Measurements from ENCODE around the gene LURAP1L.

DNA sequence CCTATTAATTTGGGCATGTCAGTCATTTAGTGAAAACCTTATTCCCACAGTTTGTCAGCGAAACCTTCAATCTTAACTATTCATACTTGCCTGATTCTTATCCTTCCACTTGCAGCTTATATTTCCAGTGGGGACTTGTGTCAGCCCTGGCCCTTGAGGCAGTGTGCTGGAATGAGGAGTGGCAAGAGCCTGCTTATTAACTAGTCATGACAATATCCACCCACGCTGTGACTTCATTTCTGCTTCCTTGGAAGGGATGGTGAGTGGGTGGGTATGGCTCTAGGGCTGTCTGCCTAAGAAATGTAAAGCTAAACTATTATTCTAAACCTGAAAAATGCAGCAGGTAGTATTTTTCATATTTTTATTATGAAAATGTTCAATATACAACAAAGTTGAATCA, 34.0 kb upstream of the LURAP1L start:
- TF ChIP-seq ZSCAN23 (tag by site-specific recombination; IDR thresholded peaks at IDR 0.05): no peak
- no peak for TF ChIP-seq ZFP41 (tag by site-specific recombination; IDR thresholded peaks at IDR 0.05; ENCODE audit: borderline replicate concordance)
- no peak for TF ChIP-seq MYNN (tag by site-specific recombination; IDR thresholded peaks at IDR 0.05; ENCODE audit: borderline replicate concordance)
- TF ChIP-seq, protein P1, sequence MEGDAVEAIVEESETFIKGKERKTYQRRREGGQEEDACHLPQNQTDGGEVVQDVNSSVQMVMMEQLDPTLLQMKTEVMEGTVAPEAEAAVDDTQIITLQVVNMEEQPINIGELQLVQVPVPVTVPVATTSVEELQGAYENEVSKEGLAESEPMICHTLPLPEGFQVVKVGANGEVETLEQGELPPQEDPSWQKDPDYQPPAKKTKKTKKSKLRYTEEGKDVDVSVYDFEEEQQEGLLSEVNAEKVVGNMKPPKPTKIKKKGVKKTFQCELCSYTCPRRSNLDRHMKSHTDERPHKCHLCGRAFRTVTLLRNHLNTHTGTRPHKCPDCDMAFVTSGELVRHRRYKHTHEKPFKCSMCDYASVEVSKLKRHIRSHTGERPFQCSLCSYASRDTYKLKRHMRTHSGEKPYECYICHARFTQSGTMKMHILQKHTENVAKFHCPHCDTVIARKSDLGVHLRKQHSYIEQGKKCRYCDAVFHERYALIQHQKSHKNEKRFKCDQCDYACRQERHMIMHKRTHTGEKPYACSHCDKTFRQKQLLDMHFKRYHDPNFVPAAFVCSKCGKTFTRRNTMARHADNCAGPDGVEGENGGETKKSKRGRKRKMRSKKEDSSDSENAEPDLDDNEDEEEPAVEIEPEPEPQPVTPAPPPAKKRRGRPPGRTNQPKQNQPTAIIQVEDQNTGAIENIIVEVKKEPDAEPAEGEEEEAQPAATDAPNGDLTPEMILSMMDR (tag by site-specific recombination; IDR thresholded peaks at IDR 0.05): no peak
- TF ChIP-seq ZBTB7A (tag by site-specific recombination; IDR thresholded peaks at IDR 0.05; ENCODE audit: low read depth): no peak
- TF ChIP-seq, protein P2, sequence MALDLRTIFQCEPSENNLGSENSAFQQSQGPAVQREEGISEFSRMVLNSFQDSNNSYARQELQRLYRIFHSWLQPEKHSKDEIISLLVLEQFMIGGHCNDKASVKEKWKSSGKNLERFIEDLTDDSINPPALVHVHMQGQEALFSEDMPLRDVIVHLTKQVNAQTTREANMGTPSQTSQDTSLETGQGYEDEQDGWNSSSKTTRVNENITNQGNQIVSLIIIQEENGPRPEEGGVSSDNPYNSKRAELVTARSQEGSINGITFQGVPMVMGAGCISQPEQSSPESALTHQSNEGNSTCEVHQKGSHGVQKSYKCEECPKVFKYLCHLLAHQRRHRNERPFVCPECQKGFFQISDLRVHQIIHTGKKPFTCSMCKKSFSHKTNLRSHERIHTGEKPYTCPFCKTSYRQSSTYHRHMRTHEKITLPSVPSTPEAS (tag by site-specific recombination; IDR thresholded peaks at IDR 0.05): no peak
- no peak for TF ChIP-seq YY2 (tag by site-specific recombination; IDR thresholded peaks at IDR 0.05)
- TF ChIP-seq, protein P3, sequence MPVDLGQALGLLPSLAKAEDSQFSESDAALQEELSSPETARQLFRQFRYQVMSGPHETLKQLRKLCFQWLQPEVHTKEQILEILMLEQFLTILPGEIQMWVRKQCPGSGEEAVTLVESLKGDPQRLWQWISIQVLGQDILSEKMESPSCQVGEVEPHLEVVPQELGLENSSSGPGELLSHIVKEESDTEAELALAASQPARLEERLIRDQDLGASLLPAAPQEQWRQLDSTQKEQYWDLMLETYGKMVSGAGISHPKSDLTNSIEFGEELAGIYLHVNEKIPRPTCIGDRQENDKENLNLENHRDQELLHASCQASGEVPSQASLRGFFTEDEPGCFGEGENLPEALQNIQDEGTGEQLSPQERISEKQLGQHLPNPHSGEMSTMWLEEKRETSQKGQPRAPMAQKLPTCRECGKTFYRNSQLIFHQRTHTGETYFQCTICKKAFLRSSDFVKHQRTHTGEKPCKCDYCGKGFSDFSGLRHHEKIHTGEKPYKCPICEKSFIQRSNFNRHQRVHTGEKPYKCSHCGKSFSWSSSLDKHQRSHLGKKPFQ (tag by site-specific recombination; IDR thresholded peaks at IDR 0.05): no peak
- TF ChIP-seq ZNF404 (tag by site-specific recombination; IDR thresholded peaks at IDR 0.05): no peak
- TF ChIP-seq GLI2 (tag by site-specific recombination; IDR thresholded peaks at IDR 0.05; ENCODE audit: borderline replicate concordance, low read depth): no peak
- no peak for TF ChIP-seq MZF1 (tag by site-specific recombination; IDR thresholded peaks at IDR 0.05; ENCODE audit: borderline replicate concordance)
- TF ChIP-seq TCF7L2 (IDR thresholded peaks at IDR 0.05; ENCODE audit: borderline replicate concordance, low read depth, low read length): no peak
- TF ChIP-seq, protein P4, sequence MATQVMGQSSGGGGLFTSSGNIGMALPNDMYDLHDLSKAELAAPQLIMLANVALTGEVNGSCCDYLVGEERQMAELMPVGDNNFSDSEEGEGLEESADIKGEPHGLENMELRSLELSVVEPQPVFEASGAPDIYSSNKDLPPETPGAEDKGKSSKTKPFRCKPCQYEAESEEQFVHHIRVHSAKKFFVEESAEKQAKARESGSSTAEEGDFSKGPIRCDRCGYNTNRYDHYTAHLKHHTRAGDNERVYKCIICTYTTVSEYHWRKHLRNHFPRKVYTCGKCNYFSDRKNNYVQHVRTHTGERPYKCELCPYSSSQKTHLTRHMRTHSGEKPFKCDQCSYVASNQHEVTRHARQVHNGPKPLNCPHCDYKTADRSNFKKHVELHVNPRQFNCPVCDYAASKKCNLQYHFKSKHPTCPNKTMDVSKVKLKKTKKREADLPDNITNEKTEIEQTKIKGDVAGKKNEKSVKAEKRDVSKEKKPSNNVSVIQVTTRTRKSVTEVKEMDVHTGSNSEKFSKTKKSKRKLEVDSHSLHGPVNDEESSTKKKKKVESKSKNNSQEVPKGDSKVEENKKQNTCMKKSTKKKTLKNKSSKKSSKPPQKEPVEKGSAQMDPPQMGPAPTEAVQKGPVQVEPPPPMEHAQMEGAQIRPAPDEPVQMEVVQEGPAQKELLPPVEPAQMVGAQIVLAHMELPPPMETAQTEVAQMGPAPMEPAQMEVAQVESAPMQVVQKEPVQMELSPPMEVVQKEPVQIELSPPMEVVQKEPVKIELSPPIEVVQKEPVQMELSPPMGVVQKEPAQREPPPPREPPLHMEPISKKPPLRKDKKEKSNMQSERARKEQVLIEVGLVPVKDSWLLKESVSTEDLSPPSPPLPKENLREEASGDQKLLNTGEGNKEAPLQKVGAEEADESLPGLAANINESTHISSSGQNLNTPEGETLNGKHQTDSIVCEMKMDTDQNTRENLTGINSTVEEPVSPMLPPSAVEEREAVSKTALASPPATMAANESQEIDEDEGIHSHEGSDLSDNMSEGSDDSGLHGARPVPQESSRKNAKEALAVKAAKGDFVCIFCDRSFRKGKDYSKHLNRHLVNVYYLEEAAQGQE (tag by site-specific recombination; IDR thresholded peaks at IDR 0.05): no peak
- no peak for TF ChIP-seq ZNF701 (tag by site-specific recombination; IDR thresholded peaks at IDR 0.05)
